Stimulated activated CD4-positive, alpha-beta T cell treated with anti-CD3 and anti-CD28 coated beads, Interleukin-12 subunit alpha, Interleukin-12 subunit beta, amount 100 ng/mL, for 4 hours (primary cell): ENCODE measurements around the gene CLECL1.
A peak's percentile ranks its signal among the peaks of the same experiment; 100 is the strongest.
"Not testable (repeated sequence)": the region's sequence is repeated elsewhere in the genome, so short reads cannot be mapped to it uniquely, and the experiment has no call there.

Experiments
- DNase-seq: peaks from one replicate; pipeline ENCODE4 v3.0.0-alpha.2; 2020

CLECL1 gene

DNA sequence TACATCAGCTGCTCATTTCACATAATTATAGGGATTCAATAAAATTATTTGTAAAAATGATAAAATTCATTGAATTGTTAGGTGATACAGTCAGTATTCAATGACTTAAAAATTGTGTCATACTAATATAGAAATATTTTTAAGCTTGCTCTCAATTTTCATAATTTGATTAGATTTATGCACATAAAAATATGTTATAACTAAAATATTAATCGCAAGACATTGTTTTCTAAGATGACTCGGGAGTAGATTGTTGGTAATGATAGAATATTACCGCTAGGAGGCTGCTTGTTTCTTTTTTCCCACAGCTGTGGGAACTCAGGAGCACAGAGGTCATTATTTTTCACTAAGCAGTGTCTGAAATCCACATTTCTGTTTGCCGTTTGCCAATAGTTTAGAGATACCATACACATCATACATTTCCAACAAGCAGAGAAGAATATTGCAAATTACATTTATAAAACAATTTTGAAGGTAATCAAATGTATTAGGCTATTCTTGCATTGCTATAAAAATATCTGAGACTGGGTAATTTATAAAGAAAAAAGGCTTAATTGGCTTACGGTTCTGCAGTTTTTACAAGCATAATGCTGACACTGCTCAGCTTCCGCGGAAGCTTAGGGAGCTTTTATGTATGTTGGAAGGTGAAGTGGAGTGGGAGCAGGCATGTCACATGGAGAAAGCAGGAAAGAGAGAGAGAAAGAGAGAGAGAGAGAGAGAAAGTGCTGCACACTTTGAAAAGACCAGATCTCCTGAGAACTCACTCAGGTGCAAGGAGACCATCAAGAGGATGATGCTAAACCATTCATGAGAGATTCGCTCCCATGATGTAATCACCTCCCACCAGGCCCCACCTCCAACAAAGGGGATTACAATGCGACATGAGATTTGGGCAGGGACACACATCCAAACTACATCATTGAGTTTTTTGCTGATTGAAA is 18.6 kb upstream of the CLECL1 start:
- DNase-seq, result peak; percentile 42

DNA sequence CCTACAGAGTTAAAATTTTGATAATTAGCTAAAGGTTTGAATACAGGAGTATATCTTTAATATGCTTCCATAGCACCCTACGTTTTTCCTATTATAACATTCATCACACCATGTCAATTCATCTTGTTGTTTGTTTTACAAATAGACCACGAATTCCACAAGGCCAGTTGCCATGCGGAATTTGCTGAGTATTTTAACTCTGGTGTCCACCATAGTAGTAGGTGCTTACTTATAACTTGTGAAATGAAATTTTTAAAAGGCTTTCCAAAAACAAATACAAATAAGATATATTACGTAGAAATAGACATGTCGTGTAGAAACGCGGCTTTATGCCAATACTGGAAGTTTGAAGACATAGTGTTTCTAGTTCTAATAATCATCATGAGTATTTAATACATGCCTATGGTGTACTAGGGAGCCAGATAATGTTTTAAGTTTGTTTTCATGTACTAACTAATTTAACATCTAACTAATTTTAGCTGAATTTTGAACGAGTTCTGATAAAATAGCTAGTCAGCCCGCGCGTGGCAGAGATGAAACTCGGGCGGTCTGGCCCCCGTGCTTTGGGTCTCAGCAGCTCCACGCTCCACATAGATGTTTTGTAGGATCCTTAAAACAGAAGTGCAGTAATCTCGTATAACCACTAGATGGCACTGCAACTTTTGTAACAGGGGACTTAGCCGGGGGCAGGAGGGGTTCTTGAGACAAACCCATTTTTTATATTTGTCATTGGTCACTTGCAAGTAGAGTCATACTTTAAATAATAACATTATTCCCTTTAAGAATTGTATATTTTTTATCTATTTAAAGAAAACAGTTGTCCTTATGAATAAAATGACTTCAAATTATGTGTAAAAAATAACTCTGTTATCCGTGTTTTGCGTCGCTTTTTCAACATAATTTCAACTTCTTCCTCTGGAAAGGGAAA is 17.6 kb upstream of the CLECL1 start:
- DNase-seq, result peak; percentile 41

DNA sequence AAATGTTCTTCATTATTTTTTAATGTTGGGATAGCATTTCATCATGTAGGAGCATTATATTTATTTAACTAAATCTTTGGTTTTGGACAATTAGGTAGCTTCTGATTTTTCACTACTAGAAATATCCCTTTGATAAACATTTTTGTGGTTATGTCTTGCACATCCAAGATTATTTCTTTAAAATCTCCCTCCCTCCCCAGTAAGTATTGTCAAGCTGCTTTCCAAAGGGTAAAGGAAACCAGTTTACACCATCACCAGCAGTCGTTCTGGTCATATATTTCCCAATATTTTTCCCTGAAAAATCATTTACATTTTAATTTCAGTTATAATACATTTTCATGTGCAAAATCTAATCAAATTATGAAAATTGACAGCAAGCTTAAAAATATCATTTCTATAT is 16.7 kb upstream of the CLECL1 start:
- no peak for DNase-seq

DNA sequence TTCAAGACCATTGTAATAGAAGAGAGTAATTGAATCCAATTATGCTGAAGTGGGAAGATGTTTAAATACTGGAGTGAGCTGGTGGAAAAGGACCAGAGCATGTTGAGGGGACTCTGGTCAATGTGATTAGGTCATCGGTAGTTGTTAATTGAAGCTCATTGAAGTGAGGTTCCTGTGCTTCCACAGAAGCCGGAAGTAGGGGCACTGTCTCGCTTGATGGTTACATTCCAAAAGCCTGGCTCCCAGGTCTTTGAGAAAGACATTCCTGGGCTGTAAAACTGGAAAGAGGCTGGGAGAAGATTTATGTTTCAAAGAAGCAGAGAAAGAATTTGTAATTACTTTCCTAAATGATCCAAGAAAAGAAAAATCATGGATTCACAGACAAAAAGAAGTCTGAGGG is 12.3 kb upstream of the CLECL1 start:
- DNase-seq, result no peak

DNA sequence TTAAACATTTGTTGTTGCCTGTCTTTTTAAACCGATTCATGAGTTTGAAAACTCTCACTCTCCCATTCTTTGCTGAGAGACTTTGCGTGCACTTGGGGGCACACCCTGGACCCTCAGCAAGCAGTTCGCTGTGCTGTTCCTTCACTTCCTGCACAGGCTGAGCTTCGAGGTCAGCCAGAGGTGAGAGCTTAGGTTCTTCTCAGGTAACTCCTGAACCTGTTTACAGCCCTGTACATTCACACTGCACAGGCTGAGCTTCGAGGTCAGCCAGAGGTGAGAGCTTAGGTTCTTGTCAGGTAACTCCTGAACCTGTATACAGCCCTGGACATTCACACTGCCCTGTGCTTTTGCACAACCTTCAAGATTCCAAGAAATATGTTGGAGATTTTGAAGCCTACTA is 9.8 kb upstream of the CLECL1 start:
- DNase-seq, result no peak

DNA sequence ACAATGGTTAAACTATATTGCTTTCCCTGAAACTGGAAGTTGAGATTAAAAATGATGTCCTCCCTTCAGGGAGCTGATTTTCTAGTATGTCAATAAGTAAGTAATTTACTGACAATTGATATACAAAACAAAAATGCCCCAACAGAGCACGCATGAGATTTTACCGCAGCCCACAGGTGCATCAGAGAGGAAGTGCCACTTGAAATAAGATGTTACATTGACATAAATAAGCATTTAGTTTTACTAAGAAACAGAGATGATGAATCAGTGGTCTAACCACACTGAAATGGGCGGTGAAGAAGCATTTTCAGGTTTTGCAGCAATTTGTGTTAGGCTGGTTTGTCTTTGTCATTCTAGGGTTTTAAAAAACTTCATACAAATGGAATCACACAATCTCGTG is 8.8 kb upstream of the CLECL1 start:
- DNase-seq, result peak; percentile 38

DNA sequence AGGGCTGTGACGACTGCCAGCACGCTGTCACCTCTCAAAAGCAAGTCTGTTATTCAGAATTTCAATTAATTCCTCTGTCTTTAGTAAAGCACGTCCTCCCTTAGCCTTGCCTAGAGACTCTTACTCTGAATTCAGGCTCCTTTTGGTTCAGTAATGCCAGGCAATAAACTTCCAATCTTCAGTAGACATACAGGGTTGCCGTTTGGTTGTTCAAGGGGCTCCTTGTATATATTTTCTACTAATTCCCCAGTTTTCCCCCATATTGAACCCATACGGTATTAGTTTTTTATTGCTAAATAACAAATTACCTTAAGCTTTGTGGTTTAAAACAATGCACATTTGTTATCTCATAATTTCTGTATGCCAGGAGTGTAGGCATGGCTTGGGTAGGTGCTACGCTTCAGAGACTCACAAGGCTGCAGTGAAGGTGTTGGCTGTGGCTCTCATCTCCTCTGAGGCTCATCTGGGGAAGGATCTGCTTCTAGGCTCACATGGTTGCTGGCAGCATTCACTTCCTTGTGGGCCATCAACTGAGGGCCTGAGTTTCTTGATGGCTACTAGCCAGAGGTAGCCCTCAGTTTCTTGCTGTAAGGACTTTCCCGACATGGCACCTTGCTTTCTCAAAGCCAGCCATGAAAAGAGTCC is 7.3 kb upstream of the CLECL1 start:
- DNase-seq, result no peak

DNA sequence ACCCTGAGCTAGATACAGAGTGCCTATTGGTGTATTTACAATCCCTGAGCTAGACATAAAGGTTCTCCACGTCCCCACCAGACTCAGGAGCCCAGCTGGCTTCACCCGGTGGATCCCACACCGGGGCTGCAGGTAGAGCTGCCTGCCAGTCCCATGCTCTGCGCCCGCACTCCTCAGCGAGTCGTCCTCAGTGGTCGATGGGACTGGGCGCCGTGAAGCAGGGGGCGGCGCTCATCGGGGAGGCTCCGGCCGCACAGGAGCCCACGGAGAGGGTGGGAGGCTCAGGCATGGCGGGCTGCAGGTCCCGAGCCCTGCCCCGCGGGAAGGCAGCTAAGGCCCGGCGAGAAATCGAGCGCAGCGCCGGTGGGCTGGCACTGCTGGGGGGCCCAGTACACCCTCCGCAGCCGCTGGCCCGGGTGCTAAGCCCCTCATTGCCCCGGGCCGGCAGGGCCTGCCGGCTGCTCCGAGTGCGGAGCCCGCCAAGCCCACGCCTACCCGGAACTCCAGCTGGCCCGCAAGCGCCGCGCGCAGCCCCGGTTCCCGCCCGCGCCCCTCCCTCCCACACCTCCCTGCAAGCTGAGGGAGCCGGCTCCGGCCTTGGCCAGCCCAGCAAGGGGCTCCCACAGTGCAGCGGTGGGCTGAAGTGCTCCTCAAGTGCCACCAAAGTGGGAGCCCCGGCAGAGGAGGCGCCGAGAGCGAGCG is 6.7 kb upstream of the CLECL1 start:
- not testable (repeated sequence) for DNase-seq

DNA sequence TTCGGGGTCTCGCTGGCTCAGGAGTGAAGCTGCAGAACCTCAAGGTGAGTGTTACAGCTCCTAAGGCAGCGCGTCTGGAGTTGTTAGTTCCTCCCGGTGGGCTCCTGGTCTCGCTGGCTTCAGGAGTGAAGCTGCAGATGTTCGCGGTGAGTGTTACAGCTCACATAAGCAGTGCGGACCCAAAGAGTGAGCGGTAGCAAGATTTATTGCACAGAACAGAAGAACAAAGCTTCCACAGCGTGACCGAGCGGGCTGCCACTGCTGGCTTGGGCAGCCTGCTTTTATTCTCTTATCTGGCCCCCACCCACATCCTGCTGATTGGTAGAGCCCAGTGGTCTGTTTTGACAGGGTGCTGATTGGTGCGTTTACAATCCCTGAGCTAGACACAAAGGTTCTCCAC is 6.0 kb upstream of the CLECL1 start:
- DNase-seq, result not testable (repeated sequence)

DNA sequence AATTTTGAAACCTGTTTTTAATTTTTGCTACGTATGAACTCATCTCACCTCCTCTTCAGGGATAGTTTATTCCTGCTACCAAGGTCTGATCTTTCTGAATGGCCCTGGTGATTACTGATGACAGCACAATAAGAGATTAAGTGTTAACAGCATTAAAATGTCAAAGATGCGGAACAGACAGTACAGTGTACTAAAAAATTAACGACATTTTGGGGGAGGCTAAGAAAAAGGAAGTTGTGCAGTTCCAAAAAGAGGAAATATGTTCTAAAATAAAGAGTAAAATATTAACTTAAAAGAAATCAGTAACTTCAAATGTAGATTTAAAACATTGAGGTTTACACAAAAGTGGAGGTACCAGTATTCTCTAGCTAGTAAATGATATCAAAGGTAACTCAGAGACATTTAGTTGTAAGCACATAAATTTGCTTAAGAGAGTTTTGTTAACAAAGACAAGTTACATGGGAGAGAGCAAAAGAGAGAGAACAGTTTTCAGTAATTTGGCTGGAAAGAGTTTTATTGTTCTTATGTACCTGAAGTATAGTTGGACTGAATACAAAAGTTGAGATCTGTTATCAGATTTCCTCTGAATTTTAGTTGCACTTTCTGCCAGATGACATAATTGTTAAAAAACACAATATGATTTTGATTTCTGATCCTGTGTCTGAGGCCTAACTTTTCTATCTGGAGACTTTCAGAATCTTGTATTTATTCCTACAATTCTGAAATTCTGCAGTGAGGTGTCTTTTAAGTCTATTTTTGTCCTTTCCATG is 4.2 kb upstream of the CLECL1 start:
- no peak for DNase-seq

DNA sequence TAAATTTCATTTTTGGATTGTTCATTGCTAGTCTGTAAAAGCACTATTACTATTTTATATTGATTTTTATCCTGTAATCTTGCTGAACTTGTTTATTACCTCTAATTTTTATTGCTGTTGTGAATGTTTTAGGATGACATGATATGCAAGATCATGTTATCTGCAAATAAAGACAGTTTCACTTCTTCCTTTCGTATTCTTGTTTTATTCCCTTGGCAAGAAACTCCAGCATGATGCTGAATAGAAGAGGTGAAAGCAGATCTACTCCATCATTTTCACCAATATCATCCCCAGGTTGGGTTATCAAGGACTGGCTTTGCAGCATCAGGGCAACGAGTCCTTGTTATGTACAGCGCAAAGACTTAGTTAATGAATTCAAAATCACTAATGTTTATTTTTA is 2.7 kb upstream of the CLECL1 start:
- no peak for DNase-seq

DNA sequence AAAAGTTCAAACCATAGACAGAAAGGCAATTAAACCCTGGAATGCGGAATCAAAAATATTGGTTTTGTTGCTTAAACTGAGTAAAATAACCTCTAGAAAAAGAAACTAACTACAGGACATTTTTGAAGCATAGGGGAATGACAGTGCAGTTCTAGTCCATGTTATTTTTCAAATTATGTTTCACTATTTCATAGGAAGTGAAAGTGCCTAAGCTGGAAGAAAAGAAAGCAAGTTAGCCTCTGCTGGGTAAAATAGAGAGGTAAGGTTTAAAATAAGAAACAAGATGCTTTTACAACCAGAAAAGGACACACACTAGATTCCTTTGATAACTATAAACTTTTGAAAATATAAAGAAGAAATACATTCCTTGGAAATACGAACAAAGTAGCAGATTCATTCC is 1.1 kb downstream of the CLECL1 start:
- no peak for DNase-seq

DNA sequence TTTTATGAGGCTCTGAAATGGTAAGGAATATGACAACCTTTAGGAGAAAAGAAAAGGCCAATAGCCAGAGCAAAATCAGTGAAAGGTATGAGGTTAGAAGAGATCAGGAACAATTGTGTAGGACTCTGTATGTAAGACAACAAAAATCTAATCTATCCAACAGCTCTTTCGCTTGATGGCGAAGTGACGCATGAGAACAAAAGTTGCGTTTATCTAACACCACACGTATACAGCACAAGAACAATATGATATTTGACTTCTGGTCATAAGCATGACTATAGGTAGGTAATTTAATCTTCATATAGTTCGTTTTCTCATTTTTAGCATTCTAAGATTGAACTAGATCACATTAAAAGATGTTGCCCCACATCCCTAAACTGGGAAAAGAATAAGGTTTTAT is 1.5 kb downstream of the CLECL1 start:
- no peak for DNase-seq

DNA sequence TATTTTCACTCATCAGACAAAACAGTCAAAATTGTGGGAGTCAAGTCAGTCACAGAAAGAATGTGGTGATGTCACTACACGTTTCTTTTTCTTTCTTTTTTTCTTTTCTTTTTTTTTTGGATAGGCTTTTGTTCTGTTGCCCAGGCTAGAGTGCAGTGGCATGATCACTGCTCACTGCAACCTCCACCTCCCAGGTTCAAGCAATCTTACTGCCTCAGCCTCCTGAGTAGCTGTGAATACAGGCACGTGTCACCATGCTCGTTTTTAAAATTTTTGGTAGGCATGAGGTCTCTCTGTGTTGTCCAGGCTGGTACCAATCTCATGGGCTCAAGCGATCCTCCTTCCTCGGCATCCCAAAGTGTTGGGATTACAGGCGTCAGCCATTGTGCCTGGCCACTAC is 2.3 kb downstream of the CLECL1 start:
- DNase-seq, result no peak

DNA sequence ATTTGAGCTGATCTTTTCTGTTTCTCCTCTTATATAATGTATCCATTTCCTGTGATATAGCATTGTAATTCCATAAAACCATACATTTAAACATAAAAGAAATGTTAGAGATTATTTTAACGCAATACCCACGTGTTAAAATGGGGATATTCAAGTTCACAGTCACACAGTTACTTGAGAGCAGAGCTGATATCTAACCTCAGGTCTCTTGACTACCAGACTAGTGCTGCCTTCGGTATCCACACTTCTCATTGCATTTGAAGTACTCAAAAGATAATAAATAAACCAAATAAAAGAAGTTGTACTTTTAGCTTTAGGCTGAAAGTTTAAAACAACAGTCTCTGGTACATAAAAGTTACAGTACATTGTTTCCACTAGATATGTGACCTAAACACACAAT is 2.9 kb downstream of the CLECL1 start:
- DNase-seq, result no peak

DNA sequence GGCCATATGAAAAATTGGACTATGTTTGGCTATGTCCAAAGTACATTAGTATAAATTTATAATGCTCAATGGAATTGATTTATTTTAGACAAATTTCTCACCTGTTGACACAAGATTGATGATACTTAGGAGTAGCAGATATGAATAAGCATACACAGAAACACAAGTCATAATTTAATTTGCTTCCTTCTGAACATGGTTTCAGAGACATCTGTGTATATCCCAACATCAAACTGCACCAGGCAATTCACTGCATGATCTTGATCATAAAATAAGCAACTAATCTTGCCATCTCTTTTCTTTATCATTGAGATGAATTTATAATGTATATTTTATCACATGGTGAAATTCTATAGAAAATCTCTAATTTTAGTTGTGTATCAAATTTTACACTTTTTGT is 3.8 kb downstream of the CLECL1 start:
- no peak for DNase-seq

DNA sequence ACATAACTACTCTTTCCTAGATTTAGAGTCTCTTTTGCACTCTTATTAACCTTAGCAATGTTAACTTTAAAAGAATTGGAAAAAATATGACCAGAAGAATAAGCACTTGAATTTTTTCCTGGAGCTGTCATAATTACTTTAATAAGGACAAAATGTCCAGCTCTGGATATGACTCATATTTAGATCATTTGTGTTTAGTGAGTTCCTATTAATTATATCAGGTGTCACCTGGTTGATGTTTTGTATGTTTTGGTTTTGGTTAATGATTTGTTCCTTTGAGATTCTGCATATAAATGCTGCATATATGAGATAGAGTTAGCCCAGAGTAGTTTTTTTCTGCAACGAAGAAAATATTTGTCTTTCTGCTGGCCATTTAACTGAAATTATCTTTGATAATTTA is 5.1 kb downstream of the CLECL1 start:
- DNase-seq, result no peak

DNA sequence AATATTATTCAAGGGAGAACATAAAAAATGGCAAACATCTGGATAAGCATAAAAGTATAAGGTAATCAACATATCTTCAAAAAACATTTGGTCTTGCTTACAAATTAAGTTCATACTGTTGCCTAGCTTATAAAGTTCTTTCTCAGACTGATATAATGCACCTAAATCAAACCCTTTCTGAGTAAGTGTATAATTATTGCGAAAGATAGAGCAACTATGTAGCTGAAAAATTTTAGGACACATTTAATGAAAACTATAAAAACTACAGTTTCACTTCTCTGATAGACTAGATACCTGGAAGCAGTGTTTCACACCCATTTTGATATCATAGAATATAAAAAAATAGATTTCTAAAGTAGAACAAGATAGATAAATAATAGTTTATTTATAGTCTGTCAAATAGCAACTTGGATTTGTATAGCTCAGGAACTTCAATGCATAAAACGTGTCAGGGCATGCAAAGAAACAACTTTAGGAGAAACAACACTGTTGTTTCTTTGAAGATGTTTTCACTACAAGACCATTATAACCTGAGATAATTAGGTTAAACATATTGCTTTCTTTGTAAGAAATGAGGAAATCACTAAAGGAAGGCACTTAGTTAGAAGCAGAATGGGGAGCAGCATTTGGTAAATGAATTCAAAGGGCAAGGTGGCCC is 7.6 kb downstream of the CLECL1 start:
- no peak for DNase-seq

DNA sequence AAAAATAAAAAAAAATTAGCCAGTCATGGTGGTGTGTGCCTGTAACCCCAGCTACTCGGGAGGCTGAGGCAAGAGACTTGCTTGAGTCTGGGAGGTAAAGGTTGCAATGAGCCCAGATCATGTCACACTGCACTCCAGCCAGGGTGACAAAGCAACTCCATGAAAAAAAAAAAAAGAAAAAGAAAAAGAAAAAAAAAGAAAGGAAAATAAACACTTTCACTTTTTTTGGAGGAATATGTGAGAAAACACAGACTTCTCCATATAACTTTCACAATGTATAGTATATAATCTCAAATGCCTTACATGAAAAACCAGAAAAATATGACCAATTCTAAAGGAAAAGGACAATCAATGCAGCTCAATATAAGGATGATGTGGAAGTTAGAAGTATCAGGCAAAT is 8.9 kb downstream of the CLECL1 start:
- DNase-seq, result no peak

DNA sequence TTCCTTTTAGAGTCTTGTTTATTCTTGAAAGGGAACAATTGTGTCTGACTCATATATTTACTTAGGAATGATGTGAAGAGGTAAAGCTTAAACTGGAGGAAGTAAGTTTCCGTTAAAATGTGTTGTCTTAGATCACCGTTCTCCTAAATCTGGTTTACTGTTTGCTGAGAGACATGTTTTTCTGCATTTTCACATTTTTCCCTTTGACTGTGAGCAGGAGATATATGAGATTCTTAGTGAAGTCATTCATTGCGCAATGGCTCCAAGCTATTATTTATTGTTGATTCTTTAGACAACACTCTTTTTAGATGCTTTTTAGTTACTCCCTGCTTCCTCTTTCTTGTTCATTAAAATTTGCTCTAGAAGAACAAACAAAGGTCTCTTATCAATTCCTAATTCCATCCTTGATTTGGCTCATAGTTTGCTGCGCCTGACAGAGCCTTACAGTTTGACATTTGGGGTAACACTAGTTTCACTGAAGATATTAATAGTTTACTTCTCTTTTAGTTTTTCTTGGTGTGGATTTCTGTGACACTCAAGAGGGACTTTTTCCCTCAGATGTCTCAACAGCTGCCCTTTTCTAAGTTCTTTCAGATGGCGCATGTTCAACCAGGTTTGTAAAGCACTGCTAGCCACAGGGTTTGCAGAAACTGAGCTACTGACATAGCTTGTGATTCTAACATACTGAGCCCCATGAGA is 11.4 kb downstream of the CLECL1 start:
- no peak for DNase-seq

DNA sequence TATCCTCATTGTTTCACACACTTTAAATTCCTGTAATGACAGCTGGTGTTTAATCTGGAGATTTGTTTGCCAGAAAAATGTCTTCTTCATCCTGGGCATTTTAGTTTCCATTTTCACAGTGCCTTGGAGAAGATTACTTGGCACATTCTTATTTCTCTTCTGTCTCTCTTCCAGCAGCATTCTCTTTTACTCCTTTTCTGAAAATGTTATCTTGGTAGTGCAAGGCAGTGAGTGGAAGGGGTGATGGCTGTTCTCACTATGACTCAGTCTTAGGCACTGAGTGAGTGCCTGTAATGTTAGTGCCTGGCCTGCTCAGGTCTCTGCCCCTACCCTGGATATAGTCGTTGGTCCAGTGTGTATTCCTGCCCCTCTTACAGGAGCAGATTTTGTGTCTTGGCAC is 13.1 kb downstream of the CLECL1 start:
- no peak for DNase-seq
